22Rv1 (cell line): ENCODE measurements around the gene RASA3.
"Not testable (repeated sequence)": the region's sequence is repeated elsewhere in the genome, so short reads cannot be mapped to it uniquely, and the experiment has no call there.

ENCODE experiments used
- H3K27ac ChIP-seq: fragments of 450-650 bp; 2 replicates; pipeline ENCODE4 v1.5.1; 2017
- CTCF ChIP-seq: fragments of 450-650 bp; IDR thresholded peaks from 2 replicates; pipeline ENCODE4 v1.5.1; 2017; ENCODE audit warnings: mild to moderate bottlenecking
- ZFX ChIP-seq: fragments of 450-650 bp; IDR thresholded peaks from 2 replicates; pipeline ENCODE4 v1.6.1; 2017; ENCODE audit warnings: antibody characterized with exemption, borderline replicate concordance

RASA3 gene

GRCh38 chr13:114127473-114128347 is 4.7 kb downstream of the RASA3 start:
- TF ChIP-seq CTCF (no peak), ZFX (no peak)
- H3K27ac ChIP-seq = no peak overlapping the region

- TF ChIP-seq CTCF = no peak
- no peak for TF ChIP-seq ZFX
- no peak overlapping the region for H3K27ac ChIP-seq
Measured at GRCh38 chr13:114126789-114127472, 5.5 kb downstream of the RASA3 start.

GRCh38 chr13:114126086-114126485 is 6.3 kb downstream of the RASA3 start:
- not testable (repeated sequence) for H3K27ac ChIP-seq

- no peak for TF ChIP-seq CTCF
- TF ChIP-seq ZFX = no peak
- H3K27ac ChIP-seq = no peak overlapping the region
Measured at GRCh38 chr13:114125589-114125988, 6.8 kb downstream of the RASA3 start.

- no peak overlapping the region for H3K27ac ChIP-seq
- TF ChIP-seq ZFX = no peak
Measured at GRCh38 chr13:114124921-114125320, 7.5 kb downstream of the RASA3 start.

- no peak overlapping the region for H3K27ac ChIP-seq
- no peak for TF ChIP-seq CTCF
- TF ChIP-seq ZFX = no peak
Measured at GRCh38 chr13:114124431-114124830, 8.0 kb downstream of the RASA3 start.

- no peak for TF ChIP-seq CTCF
- no peak for TF ChIP-seq ZFX
- H3K27ac ChIP-seq = no peak overlapping the region
Measured at GRCh38 chr13:114123876-114124275, 8.5 kb downstream of the RASA3 start.

GRCh38 chr13:114123448-114123847 is 9.0 kb downstream of the RASA3 start:
- H3K27ac ChIP-seq = no peak overlapping the region
- TF ChIP-seq ZFX (no peak), CTCF (no peak)
